Stimulated activated CD4-positive, alpha-beta T cell treated with anti-CD3 and anti-CD28 coated beads, Interleukin-12 subunit alpha, Interleukin-12 subunit beta, amount 100 ng/mL, for 48 hours (primary cell): Measurements from ENCODE around the gene NMT1.

Source experiments
- DNase-seq, 3 donors: peaks; one replicate each; pipeline ENCODE4 v3.0.0-alpha.2; 2020; ENCODE audit warnings: low read depth in 2 of 3, low spot score in 1 of 3

Gene NMT1

GRCh38 chr17:45077643-45078042 is 16.5 kb downstream of the NMT1 start:
- DNase-seq = no peak

GRCh38 chr17:45081047-45081703 is 20.1 kb downstream of the NMT1 start:
- DNase-seq = no peak

GRCh38 chr17:45086391-45086790 is 25.3 kb downstream of the NMT1 start:
- DNase-seq = no peak

DNA sequence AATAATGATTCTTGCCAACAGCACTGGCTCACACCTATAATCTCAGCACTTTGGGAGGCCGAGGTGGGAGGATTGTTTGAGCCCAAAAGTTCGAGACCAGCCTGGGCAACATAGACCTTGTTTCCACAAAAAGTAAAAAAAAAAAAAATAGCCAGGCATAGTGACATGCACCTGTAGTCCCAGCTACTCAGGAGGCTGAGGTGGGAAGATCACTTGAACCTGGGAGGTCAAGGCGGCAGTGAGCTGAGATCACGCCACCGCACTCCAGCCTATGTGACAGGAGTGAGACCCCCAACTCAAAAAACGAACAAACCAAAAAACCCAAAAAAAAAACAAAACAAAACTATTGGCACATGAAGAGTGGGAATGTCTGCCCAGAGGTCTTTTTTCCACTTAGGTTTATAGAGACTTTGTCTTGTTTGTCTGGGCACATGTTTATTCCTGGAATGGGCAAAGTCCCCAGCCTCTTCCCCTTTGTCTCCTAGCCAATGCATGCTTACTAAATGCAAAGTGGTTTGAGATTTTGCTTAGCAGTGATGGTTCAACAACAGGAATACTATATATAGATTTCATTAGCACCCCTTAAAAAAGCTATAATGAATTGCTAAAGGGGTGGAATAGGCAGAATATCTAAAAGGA is 25.9 kb downstream of the NMT1 start:
- no peak for DNase-seq

- DNase-seq = no peak
Observed at GRCh38 chr17:45087504-45087975, 26.4 kb downstream of the NMT1 start.

- no peak for DNase-seq
Observed at GRCh38 chr17:45087978-45088377, 26.9 kb downstream of the NMT1 start.

- DNase-seq = no peak
Observed at GRCh38 chr17:45088741-45089140, 27.6 kb downstream of the NMT1 start.

- no peak for DNase-seq
Observed at GRCh38 chr17:45090711-45091110, 29.6 kb downstream of the NMT1 start.

- no peak for DNase-seq
Observed at GRCh38 chr17:45091778-45092425, 30.8 kb downstream of the NMT1 start.

GRCh38 chr17:45092911-45093430 is 31.9 kb downstream of the NMT1 start:
- DNase-seq = no peak

- no peak for DNase-seq
Observed at GRCh38 chr17:45093444-45094110, 32.5 kb downstream of the NMT1 start.

- DNase-seq = no peak
Observed at GRCh38 chr17:45096141-45096540, 35.0 kb downstream of the NMT1 start.

GRCh38 chr17:45096926-45097325 is 35.8 kb downstream of the NMT1 start:
- no peak for DNase-seq

DNA sequence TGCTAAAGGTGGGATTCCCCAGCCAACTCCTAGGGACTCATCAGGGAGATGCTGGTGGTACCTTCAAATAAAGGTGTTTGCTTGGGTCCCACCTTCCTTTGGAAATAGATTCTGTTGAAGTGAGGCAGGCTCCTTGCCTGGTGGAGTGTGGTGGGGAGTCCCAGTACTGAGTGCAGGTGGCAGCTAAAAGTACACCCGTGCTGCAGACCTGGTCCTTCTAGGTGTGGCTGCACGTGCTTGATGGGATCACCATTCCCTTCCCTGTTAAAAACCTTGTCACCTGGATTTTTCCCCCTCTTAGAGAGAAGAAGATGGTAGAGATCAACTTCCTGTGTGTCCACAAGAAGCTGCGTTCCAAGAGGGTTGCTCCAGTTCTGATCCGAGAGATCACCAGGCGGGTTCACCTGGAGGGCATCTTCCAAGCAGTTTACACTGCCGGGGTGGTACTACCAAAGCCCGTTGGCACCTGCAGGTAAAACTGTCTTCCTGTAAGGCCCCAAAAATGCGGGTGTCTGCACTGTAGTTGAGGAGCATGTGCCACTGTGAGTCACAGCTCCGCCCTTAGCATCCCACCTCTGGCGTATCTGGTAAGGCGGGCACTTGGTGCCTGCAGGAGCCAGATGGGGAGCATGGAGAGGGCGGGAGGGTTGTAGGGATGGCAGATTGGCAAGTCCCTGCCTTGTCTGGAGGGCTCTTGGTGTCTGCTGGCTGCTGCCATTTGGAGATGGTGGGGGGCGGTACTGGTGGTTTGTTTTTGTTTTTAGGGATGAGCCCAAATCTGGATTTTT is 37.2 kb downstream of the NMT1 start:
- DNase-seq = no peak

DNA sequence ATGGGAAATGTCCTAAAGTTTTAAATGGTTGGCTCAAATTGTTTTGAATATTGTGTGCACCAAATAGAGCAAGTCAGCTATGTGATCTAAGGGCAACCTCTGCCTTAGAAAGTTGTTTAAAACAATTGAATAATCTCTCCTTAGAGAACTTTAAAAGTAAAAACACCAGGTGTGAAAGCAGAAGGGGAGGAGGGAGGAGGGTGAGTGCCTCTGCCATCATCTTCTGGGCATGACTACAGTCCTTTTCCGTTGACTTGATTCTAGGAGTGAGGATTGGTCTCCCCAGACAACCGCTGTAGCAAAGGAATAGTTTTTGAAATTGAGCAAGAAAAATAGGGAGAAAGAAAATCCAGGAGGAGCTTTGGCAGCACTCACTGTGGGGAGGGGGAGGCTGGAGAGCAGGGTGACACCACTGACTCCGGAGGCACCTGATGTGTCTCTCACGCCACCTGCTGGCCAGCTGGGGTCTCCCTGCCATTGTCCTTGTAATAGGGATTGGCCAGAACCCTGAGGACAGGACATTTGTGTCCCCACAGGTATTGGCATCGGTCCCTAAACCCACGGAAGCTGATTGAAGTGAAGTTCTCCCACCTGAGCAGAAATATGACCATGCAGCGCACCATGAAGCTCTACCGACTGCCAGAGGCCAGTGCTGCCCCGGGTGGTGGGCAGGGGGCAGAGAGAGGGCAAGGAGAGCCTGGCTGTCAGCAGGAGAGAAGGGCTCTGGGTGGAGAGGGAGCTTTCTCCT is 37.9 kb downstream of the NMT1 start:
- peak; percentile 50 to 71 (median 70) for DNase-seq

- no peak for DNase-seq
Observed at GRCh38 chr17:45101546-45101882, 40.4 kb downstream of the NMT1 start.

DNA sequence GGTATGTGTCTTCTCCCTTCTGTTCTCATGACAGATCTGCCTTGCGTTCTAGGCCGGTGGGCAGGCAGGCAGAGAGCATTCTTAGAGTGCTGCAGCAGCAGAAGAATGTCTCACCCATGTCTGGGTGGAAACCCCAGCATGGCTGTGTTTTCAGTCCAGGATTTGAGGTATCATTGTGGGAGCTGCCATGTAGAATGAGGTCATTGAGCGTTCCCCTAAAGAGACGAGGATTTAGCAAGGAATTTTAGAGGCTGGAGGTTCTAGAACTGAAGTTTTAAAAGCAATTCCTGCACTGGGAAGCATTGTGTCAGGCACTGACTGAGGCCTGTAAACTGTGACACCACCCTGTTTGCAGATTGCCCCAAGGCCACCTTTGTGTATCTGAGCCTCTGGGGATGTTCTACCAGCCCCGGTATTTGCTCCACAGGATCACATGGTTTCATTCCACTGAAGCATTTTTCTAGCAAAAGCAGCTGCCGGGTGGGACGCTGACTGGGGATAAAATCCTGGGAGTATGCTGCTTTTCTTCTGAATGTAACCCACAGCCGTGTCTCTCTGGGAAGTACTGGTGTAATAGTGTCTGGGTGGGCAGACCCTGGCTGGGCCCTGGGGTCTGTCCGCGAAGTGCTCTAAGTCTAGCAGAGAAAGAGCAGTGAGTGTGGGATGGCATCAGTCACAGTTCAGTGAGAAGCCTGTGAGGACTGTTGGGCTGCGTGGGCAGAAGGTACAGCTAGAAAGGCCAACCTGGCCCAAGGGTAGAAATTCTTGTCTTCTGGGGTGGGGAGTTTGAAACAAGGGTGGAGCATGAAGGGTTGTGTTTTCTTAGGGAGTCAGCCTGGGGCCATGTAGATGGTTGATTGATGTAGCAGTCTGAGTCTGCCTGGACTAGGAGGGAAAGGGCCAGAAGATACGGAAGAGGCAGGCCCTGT is 41.0 kb downstream of the NMT1 start:
- no peak for DNase-seq

DNA sequence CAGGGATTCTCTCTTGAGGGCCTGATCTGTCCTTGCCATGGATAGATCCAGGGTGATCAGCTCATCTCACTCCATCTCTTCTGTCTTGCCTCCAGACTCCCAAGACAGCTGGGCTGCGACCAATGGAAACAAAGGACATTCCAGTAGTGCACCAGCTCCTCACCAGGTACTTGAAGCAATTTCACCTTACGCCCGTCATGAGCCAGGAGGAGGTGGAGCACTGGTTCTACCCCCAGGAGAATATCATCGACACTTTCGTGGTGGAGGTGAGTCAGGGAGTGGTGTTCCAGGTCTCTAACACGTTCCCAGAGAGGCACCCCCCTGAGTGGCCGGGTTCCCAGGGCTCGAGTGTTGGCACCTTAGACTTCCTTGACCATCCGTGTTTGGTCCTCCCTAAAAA is 41.7 kb downstream of the NMT1 start:
- DNase-seq = no peak

DNA sequence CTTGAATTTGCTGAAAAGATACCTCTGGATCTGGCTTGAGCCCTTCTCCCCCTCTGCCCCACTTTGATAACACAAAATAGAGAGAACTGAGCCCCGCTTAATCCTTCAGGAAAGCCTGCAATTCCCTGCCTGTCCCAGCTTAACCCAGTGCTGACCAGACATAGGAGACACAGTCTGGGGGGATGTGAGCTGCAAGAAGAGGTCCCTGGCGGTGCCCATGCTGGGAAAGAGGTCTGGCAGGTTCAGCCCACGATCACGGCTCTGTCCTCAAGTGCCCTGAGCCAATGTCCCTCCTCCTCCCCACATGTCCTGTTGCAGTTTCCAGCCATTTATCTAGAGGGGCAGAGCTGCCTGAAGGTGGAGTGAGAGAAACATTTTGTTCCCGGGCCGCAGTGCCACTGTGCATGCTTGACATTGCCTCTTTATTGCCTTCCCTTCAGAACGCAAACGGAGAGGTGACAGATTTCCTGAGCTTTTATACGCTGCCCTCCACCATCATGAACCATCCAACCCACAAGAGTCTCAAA is 42.2 kb downstream of the NMT1 start:
- no peak for DNase-seq
